Hepatocyte (in vitro differentiated cells): Measurements from ENCODE around the gene FAM185A. TPM values are rescaled to one million over a fixed set of nuclear protein-coding genes. Genes with fewer than 3 reads are reported as not detected.
"Not testable (repeated sequence)": the region's sequence is repeated elsewhere in the genome, so short reads cannot be mapped to it uniquely, and the experiment has no call there.

ENCODE experiments used
- DNase-seq: peaks from one replicate; pipeline ENCODE4 v3.0.0-alpha.2; 2016; ENCODE audit warnings: low spot score
- H2AFZ ChIP-seq: fragments of 200-600 bp; sonication (generic); 2 replicates; pipeline ENCODE4 v1.6.0; 2016; ENCODE audit warnings: antibody characterized with exemption, mild to moderate bottlenecking
- H3K27ac ChIP-seq: fragments of 200-600 bp; sonication (generic); 2 replicates; pipeline ENCODE4 v1.5.1; 2016; ENCODE audit warnings: mild to moderate bottlenecking
- H3K27me3 ChIP-seq: fragments of 200-600 bp; sonication (generic); 2 replicates; pipeline ENCODE4 v1.6.1; 2016
- H3K36me3 ChIP-seq: fragments of 200-600 bp; sonication (generic); replicated peaks from 2 replicates; pipeline ENCODE4 v1.5.1; 2016; ENCODE audit warnings: low read depth; ENCODE audit not compliant: insufficient read depth
- H3K4me1 ChIP-seq: fragments of 200-600 bp; sonication (generic); 2 replicates; pipeline ENCODE4 v1.5.1; 2016; ENCODE audit warnings: mild to moderate bottlenecking, moderate library complexity; ENCODE audit not compliant: insufficient read depth
- H3K4me2 ChIP-seq: fragments of 200-600 bp; sonication (generic); 2 replicates; pipeline ENCODE4 v1.6.0; 2016
- H3K4me3 ChIP-seq: fragments of 200-600 bp; sonication (generic); 2 replicates; pipeline ENCODE4 v1.5.1; 2016; ENCODE audit warnings: mild to moderate bottlenecking
- H3K79me2 ChIP-seq: fragments of 200-600 bp; sonication (generic); 2 replicates; pipeline ENCODE4 v1.6.0; 2017; ENCODE audit warnings: mild to moderate bottlenecking
- H3K9me2 ChIP-seq: fragments of 200-600 bp; sonication (generic); replicated peaks from 2 replicates; pipeline ENCODE4 v1.6.0; 2017; ENCODE audit warnings: mild to moderate bottlenecking; ENCODE audit not compliant: insufficient read depth
- H3K9me3 ChIP-seq: fragments of 200-600 bp; sonication (generic); 2 replicates; pipeline ENCODE4 v1.5.1; 2016; ENCODE audit warnings: low read depth, mild to moderate bottlenecking
- H4K20me1 ChIP-seq: fragments of 200-600 bp; sonication (generic); 2 replicates; pipeline ENCODE4 v1.6.0; 2016; ENCODE audit warnings: mild to moderate bottlenecking; ENCODE audit not compliant: insufficient read depth, poor library complexity, severe bottlenecking
- WGBS: methylation state at CpG from one replicate; pipeline ENCODE4 v1.1.6; 2016; ENCODE audit warnings: low lambda C conversion rate; ENCODE audit errors: missing lambda C conversion rate; 5-methylcytosine and 5-hydroxymethylcytosine counted together
- polyA plus RNA-seq: library from polyadenylated mRNA; unstranded; fragments of >200 nt; fragmentation: Nextera tagmentation; extraction: Ambion mirVana; gene quantifications from 2 replicates; pipeline ENCODE4 v1.2.1, GENCODE V29; 2016
- total RNA-seq: library from RNA; depleted of rRNA; stranded (reverse); fragments of >200 nt; gene quantifications from 2 replicates; pipeline ENCODE4 v1.2.3, GENCODE V29; 2014

Gene FAM185A
- total and polyA plus RNA-seq, 2 experiments from 2014 or later, result 4.8 to 16.0 TPM

DNA sequence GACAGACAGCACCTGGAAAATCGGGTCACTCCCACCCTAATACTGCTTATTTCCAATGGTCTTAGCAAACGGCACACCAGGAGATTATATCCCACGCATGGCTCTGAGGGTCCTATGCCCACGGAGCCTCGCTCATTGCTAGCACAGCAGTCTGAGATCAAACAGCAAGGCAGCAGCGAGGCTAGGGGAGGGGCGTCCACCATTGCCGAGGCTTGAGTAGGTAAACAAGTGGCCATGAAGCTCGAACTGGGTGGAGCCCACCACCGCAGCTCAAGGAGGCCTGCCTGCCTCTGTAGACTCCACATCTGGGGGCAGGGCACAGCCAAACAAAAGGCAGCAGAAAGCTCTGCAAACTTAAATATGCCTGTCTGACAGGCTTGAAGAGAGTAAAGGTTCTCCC, 32.1 kb downstream of the FAM185A start:
- not testable (repeated sequence) for H3K9me3 ChIP-seq, H3K4me2 ChIP-seq, H3K27ac ChIP-seq, H2AFZ ChIP-seq, H3K79me2 ChIP-seq, H3K27me3 ChIP-seq, H3K4me3 ChIP-seq, DNase-seq, H4K20me1 ChIP-seq, H3K36me3 ChIP-seq, H3K9me2 ChIP-seq, H3K4me1 ChIP-seq
- 96% methylated on average over 10 of the region's 10 CpGs for WGBS

DNA sequence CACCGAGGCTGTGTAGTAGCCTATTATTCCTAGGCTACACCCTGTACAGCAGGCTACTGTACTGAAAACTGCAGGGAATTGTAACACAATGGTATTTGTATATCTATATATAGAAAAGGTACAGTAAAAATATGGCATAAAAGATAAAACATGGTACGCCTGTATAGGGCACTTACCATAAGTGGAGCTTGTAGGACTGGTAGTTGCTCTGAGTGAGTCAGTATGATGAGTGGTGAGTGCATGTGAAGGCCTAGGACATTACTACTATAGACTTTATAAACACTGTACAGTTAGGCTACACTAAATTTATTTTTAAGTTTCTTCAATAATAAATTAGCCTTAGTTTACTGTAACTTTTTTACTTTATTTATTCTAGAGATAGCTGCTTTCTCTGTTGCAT, 40.0 kb downstream of the FAM185A start:
- DNase-seq, H3K9me2 ChIP-seq, H3K27ac ChIP-seq, H3K9me3 ChIP-seq, H4K20me1 ChIP-seq, H2AFZ ChIP-seq, H3K4me2 ChIP-seq, H3K4me3 ChIP-seq, H3K36me3 ChIP-seq, H3K79me2 ChIP-seq, H3K4me1 ChIP-seq, H3K27me3 ChIP-seq: not testable (repeated sequence)
- 96% methylated on average over 2 of the region's 2 CpGs for WGBS

DNA sequence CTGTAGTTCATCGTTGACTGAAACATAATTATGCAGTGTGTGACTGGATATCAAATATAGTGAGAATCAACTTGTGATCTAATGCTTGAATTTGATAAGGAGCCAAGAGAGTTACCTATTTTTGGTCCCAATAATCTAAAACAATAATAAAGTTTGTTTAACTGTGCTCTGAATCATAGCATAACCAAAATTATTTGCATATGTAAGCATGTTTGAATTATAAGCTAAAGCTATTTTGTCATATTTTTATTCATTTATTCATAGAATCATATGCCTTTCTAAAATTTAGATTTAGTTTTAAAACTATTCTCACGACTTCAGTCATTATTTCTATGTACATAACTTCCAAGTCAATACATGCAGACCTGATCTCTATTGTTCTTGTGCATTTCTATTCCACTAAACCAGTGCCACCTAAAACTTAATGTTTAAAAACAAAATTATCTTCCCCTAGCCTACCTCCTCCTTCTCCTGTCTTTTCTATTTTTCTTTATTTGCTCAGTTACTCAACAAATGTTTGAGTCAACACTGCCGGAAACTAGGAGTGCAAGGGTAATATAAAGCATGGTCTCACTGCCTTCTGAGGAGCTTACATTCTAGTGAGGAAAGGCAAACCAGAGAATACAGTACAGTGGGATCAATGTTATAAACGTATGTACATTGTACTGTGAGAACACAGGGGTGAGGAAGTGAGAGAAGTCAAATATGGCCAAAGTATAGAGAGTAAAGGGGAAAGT, 41.7 kb downstream of the FAM185A start:
- not testable (repeated sequence) for H3K9me3 ChIP-seq, H3K4me3 ChIP-seq, H4K20me1 ChIP-seq, H3K27me3 ChIP-seq, H2AFZ ChIP-seq, H3K27ac ChIP-seq, H3K4me1 ChIP-seq, H3K9me2 ChIP-seq, H3K79me2 ChIP-seq, DNase-seq, H3K36me3 ChIP-seq, H3K4me2 ChIP-seq
- WGBS, result 84% methylated on average over 4 of the region's 4 CpGs

DNA sequence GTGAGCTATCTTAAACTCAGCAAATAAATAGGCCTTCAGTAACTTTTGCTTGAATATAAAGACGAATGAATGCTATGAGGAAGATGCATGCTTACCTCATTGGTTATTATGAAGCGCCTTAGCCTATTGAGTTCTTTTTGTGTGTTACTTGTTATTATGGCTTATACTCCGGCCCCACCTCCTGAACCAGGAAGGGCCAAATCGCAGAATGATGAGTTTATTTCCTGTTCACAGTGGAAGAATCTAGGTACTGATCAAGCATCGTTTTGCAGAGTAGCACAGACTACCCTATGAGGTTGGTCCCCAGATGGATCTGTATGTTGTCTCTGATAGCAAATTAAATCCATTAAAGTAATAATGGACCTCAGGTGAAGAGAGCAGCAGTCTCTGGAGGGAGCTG, 42.6 kb downstream of the FAM185A start:
- not testable (repeated sequence) for H3K27ac ChIP-seq, H3K4me2 ChIP-seq, H4K20me1 ChIP-seq, H3K4me3 ChIP-seq, H3K36me3 ChIP-seq, H3K79me2 ChIP-seq, H2AFZ ChIP-seq, H3K9me3 ChIP-seq, H3K4me1 ChIP-seq, H3K27me3 ChIP-seq, H3K9me2 ChIP-seq, DNase-seq
- 92% methylated on average over 5 of the region's 5 CpGs for WGBS

DNA sequence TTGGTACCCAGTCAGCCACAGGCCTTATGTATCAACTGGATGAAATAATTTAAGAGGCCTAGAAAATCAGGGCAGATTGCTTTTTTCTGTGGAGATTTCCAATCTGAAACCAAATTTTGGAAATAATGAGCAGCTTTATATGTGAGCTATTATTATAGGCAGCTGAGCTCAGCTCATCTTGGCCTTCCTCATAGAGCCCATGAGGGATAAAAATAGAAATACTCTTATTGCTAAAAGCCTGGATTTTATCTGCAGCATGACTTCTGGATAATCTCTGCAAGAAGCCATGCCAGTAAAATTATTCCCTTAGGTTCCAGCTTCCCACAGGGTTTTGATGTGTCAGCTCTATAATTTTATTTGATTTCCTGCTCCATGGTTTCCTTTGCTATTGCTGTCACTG, 43.0 kb downstream of the FAM185A start:
- H2AFZ ChIP-seq, H3K79me2 ChIP-seq, H3K4me3 ChIP-seq, H3K4me2 ChIP-seq, H3K27me3 ChIP-seq, H3K4me1 ChIP-seq, H3K36me3 ChIP-seq, H4K20me1 ChIP-seq, H3K9me3 ChIP-seq, DNase-seq, H3K27ac ChIP-seq, H3K9me2 ChIP-seq: not testable (repeated sequence)

DNA sequence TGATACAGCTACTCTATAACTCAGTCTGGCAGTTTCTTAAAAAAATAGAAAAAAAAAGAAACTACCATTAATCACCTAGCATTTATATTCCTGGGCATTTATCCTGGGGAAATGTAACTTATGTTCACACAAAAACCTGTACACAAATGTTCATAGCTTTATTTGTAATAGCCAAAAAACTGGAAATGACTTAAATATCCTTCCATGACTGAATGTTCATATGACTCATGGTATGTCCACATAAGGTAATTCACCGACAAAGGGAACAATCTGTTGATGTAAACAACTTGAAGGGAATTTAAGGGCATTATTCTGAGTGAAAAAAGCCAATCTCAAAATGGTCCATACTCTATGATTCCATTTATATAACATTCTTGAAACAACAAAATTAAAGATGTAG, 45.8 kb downstream of the FAM185A start:
- H3K27ac ChIP-seq, DNase-seq, H3K79me2 ChIP-seq, H3K4me1 ChIP-seq, H4K20me1 ChIP-seq, H2AFZ ChIP-seq, H3K36me3 ChIP-seq, H3K9me3 ChIP-seq, H3K4me3 ChIP-seq, H3K4me2 ChIP-seq, H3K9me2 ChIP-seq, H3K27me3 ChIP-seq: not testable (repeated sequence)
- 84% methylated on average over 1 of the region's 1 CpG for WGBS

DNA sequence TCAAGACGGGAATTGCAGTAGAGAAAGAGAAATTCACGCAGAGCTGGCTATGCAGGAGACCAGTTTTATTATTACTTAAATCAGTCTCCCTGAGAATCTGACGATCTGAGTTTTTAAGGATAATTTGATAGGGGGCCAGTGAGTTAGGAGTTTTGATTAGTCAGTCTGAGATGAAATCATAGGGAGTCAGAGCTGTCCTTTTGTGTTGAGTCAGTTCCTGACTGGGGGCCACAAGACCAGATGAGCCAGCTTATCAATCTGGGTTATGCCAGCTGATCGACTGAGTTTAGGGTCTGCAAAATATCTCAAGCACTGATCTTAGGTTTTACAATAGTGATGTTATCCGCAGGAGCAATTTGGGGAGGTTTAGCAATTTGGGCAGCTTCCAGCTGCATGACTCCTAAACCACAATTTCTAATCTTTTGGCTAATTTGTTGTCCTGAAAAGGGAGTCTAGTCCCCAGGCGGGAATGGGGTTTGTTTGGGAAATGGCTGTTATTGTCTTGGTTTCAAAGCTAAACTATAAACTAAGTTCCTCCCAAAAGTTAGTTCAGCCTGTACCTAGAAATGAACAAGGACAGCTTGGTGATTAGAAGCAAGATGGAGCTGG, 47.3 kb downstream of the FAM185A start:
- H3K9me3 ChIP-seq, H3K36me3 ChIP-seq, DNase-seq, H4K20me1 ChIP-seq, H3K9me2 ChIP-seq, H3K79me2 ChIP-seq, H2AFZ ChIP-seq, H3K4me3 ChIP-seq, H3K27ac ChIP-seq, H3K4me2 ChIP-seq, H3K4me1 ChIP-seq, H3K27me3 ChIP-seq: not testable (repeated sequence)
- WGBS, result 95% methylated on average over 5 of the region's 6 CpGs
